Fibroblast of skin of right biceps (primary cell): Measurements from ENCODE around the gene LIN54.
A peak's percentile ranks its signal among the peaks of the same experiment; 100 is the strongest.
"Not testable (repeated sequence)": the region's sequence is repeated elsewhere in the genome, so short reads cannot be mapped to it uniquely, and the experiment has no call there.

Experiments used
- DNase-seq: peaks from one replicate; pipeline ENCODE4 v3.0.0-alpha.2; 2013

LIN54 gene

DNA sequence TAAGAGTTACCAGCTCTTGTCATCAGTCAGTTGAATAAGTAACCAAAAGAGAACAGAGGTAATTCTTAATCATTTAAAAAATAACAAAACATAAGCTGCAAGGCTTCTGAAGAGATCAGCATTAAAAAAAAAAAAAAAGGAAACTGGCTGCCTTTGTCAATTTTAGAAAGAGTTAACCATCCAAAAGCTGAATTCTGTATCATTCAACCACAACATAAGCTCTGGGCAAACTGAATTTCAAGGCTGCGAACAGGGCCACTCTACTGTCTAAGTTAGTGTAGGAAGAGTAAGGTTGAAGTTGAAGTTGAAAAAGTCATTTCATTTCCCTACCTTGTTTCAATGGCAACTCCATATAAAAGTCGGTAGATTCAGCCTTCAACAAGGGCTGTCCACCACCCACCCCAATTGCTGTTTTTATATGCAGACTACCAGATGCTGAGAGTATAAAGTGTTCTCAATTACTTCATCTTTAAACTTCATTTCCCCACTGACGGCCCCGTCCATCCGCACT lies 1.1 kb upstream of the LIN54 start:
- peak; percentile 16 for DNase-seq

DNA sequence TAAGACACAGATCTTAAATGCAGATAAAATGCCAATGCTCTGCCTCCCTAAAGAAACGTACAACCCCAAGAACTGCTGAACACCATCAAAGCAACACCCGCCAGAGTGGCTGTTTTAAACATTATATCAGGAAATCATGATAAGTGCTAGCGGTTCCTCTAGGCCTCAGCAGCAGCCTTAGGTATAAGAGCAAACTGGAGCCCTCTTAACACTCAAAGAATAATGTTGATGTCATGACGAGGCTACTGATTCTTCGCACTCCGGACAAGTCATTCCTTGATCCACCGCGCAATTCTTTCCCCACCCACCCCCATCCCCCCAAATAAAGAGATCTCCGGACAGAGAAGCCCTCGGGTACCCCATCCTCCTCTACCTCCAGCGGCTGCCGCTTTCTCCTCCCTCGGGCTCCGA lies 507 bp downstream of the LIN54 start:
- DNase-seq: peak; percentile 42

DNA sequence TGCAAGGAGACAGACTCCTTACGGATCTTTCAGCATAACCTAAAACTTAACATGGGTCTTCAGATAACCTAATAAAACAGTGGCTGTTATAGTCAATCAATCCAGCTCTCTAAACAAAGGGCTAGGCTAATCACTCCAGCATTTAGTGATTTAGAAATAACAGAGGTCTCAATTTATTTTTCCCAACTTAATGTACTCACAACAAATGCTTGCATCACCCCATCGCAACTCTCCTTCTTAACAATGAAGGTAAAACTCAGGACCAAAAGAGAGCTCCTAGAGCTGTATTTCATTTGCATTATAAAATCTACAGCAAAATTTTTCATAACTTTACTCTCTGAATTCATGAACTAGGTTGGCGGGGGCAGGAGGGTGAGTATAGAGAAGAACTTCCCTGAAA lies 1.1 kb downstream of the LIN54 start:
- DNase-seq: peak; percentile 8

DNA sequence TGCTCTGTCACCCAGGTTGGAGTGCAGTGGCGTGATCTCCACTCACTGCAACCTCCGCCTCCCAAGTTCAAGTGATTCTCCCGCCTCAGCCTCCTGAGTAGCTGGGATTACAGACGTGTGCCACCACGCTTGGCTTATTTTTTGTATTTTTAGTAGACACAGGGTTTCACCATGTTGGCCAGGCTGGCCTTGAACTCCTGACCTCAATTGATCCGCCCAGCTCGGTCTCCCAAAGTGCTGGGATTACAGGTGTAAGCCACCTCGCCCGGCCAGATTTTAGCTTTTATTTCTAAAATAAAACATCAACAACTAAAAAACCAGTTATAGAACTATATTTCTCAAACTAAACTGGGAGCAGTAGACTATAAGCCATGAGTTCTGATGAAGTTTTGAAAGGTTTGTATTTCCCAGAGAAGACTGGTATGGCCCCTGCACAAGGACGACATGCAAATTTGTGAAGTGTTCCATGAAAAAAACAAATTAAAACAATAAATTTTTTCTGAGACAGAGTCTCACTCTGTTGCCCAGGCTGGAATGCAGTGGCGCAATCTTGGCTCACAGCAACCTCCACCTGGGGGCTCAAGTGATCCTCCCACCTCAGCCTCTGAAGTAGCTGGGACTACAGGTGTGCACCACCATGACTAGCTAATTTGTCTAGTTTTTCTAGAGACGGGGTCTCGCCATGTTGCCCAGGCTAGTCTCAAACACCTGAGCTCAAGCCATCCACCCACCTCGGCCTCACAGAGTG lies 7.4 kb downstream of the LIN54 start:
- not testable (repeated sequence) for DNase-seq

DNA sequence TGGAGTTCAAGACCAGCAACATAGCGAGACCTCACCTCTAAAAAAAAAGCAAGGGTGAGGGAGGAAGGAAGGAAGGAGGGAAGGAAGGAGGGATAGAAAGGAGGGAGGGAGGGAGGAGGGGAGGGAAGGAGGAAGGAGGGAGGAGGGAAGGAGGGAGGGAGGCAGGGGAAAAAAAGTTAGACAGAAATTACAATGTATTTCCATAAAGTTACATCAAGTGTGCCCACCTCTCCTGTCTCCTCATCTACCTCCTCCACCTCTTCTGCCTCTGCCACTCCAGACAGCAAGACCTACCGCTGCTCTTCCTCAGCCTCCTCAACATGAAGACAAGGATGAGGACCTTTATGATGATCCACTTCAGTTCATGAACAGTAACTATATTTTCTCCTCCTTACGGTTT lies 8.3 kb downstream of the LIN54 start:
- no peak for DNase-seq

DNA sequence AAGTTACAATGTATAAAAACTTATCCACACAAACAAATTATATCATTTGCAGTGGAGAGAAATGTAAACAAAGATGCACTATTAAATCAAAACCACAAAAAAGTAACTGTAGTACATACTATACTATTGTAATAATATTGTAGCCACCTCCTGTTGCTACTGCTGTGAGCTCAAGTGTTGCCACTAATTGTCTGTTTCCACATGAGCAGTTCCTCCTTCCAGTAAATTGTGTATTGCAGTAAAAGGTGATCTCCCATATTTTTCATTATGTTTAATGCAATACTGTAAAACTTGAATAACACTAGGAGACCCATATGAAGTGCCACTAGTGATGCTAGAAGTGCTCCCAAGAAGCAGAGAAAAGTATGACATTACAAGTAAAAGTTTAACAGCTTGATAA lies 11.7 kb downstream of the LIN54 start:
- DNase-seq: no peak

DNA sequence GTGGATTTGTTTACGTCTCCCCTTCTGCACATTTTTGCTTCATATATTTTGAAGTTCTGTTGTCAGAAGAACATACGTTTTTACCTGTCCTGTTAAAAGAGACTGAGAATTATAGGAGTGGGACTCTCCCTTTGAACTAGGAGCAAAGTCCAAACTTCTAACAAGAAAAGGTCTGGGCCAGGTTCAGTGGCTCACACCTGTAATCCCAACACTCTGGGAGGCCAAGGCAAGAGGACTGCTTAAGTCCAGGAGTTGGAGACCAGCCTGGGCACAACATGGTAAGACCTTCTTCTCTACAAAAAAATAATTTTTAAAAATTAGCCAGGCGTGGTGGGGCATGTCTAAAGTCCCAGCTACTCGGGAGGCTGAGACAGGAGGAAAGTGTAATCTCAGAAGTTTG lies 15.8 kb downstream of the LIN54 start:
- DNase-seq: no peak

DNA sequence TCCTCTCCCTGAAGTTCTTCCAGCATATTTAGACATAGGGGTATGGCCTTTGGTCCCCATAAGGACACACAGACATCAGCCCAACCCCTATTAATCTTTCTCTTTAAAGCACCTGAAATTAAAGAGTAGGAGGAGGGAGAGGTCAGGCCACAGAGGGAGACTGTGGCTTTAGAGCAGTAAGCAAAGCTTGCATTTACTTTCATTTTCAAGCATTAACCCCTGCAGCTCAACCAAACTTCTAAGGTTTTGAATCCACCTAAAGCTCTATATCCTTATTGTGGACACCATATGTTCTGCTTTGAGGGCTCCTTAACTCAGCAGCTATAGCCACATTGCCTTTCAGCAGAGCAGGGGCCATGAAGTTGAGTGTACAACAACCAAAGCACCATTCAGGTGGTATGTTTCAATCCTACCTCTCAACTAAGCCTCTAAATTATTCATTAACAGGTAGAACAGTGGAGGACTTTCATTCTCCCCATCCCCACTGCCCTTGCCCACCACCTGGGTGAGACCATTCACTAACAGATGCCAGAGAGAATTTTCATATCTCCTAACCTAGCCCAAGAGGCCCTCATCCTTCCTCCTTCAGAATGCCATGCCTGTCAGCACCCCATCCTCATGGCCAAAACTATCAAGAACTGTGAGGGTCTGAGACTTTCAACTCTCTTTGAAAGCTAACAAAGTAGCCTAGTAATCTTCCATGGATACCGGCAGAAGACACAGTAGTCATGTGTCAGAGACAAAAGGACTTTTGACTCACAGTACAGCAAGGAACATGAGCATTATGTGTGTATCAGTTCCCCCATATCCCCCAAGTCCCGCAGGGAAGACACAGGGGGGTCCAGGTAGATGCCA lies 20.8 kb downstream of the LIN54 start:
- no peak for DNase-seq

DNA sequence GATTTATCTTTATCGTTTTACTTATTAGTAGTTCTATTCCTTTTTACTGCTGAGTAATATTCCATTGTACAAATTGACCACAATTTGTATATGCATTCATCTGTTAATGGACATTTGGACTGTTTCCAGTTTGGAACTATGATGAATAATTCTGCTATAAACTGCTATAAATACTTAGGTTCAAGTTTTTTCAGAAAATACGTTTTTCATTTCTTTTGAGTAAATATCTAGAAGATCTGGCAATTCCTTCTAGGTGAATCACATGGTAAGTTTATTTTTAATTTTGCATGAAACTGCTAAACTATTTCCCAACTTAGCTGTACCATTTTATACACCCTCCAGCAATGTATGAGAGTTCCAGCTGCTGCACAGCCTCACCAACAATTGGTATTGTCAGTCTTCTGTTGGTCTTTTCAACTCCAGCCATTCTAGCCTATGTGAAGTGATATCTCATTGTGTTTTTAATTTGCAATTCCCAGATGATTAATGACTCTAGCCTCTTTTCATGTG lies 22.2 kb downstream of the LIN54 start:
- peak; percentile 91 for DNase-seq

DNA sequence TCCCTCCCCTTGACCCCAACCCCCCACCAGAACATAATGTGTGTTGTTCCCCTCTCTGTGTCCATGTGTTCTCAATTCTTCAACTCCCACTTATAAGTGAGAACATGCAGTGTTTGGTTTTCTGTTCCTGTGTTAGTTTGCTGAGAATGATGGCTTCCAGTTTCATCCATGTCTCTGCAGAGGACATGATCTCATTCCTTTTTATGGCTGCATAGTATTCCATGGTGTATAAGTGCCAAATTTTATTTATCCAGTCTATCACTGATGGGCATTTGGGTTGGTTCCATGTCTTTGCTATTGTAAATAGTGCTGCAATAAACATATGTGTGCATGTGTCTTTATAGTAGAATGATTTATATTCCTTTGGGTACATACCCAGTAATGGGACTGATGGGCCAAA lies 23.1 kb downstream of the LIN54 start:
- not testable (repeated sequence) for DNase-seq

DNA sequence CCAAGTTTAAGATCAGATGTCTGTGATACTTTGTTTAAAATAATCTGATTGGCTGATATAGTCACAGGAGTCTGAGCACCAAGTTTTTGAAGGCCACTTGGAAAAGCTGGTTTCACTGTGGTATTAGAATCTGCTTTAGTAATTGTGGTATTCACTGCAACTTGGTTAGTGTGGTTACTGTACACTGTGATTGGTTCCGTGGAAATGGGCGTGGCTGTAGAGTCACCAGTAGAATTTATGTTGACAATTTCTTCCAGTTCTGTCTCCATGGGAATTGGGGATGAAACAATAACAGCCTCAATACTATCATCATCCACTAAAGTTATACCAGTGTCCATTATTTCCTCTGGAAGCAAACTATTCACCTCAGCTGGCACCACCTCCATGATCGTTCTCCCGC lies 26.2 kb downstream of the LIN54 start:
- DNase-seq: peak; percentile 66

DNA sequence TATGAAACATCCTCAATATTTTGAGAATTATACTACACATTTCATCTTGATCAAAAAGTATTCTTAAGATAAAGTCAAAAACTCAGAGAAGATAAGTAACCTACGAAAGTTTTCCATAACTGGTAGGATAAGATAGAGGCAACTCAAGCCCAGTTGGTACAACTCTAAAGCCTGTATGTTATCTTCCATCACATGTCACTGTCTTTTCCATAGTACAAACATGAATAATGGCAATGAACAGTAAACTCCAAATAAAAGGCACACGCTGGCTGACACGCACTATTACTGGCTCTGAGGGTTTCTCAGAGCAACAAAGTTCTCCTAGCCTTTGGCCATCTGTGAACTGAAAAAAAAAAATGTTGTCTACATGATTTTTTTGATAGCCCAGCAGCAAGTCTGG lies 27.2 kb downstream of the LIN54 start:
- no peak for DNase-seq

DNA sequence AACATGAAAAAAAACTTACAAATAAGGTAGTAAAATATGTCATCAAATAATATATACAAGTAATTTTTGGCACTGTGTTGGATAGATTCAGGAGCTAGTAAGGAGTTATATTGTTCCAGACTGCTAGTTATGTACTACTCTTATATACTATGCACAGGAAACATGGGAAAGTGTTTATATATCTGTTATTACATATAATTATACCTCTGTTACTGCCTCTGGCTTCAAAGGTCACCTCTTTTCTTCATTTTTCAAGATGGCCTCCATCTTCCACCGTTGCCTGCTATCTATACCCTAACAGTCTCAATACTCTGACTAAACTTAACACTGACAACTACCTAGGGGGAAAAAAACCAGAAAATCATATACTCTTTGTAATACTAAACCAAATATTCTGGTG lies 29.5 kb downstream of the LIN54 start:
- DNase-seq: no peak

DNA sequence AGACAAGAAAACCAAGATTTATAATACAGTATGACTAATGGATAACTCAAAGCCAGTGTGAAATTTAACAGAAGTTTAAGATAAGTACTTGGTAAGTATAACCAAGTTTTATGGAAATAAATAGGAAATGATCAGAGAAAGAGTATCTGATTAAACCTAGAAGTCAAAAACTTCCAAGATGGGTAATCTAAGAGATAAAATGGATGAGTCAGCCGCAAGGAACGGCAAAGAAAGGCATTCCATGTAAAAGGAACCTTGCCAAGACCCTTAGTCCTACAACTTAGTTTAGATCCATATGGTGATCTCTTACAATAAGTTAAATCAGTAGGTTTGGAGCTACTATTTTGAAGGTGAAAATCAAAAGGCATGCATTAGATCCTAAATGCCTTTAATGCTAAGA lies 34.8 kb downstream of the LIN54 start:
- peak; percentile 64 for DNase-seq

DNA sequence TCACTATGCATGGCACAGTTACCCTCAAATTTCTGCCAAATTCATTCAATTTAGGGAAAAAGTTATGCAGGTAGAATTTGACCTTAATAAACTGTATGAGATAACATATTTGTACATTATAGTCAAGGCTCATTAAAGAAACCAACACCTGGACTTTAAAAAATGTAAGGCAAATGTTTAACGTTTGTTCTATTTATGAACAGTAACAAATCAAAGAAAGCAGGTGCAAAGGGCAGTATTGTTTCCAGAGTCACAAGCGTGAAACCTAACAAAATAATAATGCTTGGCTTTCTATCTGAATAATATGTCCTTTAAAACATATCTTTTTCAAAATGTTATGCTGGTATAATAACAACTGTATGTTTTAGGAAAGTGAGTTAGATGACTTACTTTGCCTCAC lies 41.2 kb downstream of the LIN54 start:
- DNase-seq: no peak

DNA sequence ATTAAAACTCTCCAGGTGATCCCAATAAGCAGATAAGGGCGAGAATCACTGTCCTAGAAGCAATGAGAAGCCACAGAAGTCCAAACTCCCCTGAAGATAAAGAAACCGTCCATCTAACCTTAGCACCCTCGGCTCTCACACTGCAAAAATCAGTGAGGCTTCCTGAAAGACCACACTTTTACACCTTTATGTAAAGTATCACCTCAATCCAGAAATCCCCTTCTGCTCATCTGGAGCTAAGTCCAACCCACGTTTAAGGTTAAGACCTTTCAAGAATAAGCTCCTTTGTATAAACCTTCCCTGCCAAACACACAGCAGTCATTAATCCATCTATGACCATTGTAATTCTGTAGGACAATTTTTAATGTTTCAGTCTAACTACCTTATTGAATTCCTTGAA lies 41.7 kb downstream of the LIN54 start:
- DNase-seq: no peak

DNA sequence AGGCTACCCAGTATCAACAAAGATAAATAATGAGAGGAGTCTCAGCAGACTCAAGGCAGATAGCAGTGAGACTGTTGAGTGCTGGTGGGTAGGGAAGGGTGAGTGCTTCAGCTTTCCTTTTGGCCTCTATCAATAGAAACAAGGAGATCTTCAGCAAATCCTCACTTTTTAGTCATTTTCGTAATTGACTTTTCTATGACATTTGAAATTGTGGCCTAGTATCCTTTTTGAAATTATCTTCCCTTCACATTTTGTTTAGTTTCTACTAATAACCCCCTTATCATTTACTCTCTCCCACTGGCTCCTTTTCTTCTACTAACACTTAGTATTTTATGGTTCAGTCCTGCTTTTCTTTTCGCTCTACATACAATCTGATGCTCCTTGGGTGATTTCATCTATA lies 44.9 kb downstream of the LIN54 start:
- DNase-seq: no peak

DNA sequence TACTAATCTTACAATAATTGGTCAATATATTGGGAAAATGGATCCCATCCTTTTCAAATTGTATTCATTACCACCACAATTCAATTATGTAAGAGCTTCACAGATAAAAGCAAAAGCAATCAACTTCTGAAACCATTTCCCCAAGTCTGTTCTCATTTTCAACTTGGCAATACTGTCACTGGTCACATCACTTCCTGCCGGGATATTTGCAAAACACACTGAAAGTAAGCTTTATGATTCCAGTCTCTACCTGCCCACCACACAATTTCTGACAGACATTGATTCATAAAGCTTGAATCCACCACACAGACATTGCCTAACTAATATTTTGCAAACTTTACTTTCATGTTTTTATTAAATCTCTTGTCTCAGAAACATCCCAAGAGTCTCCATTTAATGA lies 53.6 kb downstream of the LIN54 start:
- DNase-seq: no peak

DNA sequence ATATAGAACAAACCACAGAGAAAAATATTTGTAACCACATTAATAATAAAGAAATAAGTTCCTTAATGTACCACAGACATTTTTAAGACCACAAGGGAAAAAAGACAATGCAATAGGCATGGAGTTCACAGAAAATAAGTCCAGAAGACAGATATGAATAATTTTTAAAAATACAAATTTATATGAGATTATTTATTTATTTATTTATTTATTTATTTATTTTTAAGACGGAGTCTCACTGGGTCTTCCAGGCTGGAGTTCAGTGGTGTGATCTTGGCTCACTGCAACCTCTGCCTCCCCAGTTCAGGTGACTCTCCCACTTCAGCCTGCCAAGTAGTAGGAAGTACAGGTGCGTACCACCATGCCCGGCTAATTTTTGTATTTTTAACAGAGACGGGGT lies 56.4 kb downstream of the LIN54 start:
- DNase-seq: peak; percentile 21

DNA sequence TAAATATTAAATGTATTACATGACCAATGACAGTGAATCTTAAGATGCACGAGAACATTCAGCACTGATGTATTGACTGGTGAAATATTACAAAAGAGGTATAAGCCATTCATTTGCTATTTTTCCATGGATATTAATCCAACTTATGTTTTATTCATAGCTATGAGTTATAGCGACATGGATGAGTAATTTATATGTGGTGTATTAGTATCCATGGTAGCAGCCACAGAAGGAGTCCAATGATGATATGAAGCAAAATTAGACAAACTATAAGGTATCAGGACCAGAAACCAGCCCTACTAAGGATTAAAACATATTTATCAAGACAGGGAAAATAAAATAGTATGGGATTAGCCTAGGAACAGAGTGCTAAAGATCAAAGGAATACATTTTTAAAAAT lies 59.4 kb downstream of the LIN54 start:
- peak; percentile 6 for DNase-seq

DNA sequence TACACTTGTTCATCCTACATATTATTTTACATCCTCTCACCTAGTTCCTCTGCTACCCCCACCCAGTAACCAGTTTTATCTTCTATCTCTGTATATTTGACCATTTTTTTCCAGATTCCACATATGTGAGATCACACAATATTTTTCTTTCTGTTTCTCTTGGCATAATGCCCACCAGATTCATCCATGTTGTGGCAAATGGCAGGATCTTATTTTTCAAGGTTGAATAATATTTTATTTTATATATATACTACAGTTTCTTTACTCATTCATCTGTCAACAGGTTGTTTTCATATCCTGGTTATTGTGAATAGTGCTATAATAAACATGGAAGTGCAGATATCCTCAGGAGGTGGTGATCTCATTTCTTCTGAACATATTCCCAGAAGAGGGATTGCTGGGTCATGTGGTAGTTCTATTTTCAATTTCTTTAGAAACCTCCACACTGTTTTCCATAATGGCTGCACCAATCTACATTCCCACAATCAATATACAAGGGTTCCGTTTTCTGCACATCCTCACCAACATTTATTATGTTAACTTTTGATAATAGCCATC lies 61.9 kb downstream of the LIN54 start:
- DNase-seq: peak; percentile 47

DNA sequence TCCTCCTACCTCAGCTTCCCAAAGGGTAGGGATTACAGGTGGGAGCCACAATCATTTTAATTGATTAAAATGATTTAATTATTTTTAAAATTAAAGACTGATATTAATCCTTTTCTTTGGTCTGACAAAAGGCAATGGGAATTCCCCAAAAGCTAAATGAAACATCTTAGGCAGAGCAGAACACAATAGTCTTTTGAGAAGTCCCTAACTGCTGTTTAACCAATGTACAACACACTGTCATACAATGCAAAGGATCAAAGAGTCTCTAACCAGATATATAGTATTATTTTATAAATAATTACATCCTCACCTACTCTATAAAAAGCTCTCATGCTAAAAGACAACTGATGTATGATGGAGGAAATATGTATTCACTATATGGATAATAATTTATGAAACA lies 63.1 kb downstream of the LIN54 start:
- DNase-seq: no peak

DNA sequence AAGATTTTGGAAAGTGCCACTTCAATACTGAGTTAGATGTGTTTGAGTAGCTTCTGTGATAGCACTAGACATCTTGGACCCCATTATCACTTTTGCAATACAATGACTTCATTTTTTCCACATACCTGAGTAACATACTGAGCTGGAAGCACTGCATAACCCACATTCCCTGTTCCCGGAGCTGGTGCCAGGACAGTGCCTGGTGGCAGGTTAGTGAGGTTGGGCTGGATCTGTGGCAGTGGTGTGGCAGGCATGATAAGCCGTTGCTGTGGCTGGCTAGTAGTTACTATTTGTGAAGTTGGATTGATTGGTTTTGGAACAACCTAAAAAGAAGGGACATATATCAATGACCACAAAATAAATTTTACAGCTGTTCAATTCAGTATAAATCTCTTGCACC lies 71.2 kb downstream of the LIN54 start:
- no peak for DNase-seq

DNA sequence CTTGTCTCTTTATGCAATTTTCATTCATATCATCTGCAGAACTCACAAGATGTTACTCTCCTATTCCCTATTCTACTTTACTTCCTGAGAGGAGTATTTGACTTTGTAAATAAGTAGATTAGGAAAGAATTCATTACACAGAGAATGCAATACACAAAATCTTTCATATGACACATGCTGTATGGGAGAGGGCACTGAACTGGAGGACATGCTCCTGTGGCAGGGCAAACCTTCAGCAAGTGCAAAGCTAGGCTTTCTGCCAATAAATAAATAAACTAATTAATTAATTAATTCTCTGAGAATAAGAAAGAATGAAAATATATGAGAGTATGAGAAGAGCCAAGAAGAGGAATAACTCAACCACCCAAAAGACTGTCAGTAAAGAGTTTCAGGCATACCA lies 76.2 kb downstream of the LIN54 start:
- no peak for DNase-seq
